IPS-15b (cell line): ENCODE results near the gene FRMD4A.

Source experiments
- H3K27me3 ChIP-seq: one replicate; pipeline ENCODE4 v1.6.1; 2013; ENCODE audit warnings: low read length; ENCODE audit not compliant: control insufficient read depth, insufficient read depth
- H3K36me3 ChIP-seq: one replicate; pipeline ENCODE4 v1.6.1; 2013; ENCODE audit warnings: low read length; ENCODE audit not compliant: control insufficient read depth, insufficient read depth
- H3K4me1 ChIP-seq: one replicate; pipeline ENCODE4 v1.6.1; 2013; ENCODE audit warnings: mild to moderate bottlenecking, low read length; ENCODE audit not compliant: control insufficient read depth, insufficient read depth
- H3K4me3 ChIP-seq: one replicate; pipeline ENCODE4 v1.5.1; 2013; ENCODE audit warnings: low read depth, low read length
- H3K9ac ChIP-seq: one replicate; pipeline ENCODE4 v1.6.1; 2013; ENCODE audit warnings: low read depth, mild to moderate bottlenecking, low read length
- H3K9me3 ChIP-seq: one replicate; pipeline ENCODE4 v1.6.1; 2013; ENCODE audit warnings: mild to moderate bottlenecking, low read length; ENCODE audit not compliant: control insufficient read depth, insufficient read depth

The FRMD4A gene

DNA sequence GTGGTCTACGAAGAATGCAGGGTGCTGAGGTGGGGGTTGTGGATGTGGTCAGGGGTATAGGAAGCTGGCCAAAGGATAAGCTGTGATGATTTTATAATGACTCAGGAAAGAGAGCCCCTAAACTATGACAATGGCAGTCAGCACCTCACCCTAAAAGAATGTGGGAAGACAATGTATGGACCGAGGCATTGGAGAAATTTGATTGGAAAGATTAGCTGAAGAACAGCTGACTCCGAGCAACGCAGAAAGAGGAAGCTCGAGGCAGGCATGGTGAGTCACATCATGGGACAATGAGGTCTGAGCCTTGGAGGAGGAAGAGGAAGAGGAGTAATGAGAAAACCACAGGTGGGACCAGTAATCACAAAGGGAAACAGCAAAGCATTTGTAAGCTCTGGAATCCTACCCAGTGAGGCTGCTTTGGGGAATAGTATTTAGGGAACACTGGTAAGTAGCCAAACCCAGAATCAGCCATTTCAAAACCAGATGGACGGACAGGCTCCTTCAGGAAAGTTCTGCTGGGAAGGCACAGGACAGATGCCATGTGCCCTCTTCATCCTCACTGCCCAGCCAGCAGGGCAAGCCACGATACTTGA is 448.5 kb downstream of the FRMD4A start:
- Histone ChIP-seq H3K4me1 (peaks cover 10% of the 10 kb centered on the region), H3K9ac (no peak overlapping the region)

DNA sequence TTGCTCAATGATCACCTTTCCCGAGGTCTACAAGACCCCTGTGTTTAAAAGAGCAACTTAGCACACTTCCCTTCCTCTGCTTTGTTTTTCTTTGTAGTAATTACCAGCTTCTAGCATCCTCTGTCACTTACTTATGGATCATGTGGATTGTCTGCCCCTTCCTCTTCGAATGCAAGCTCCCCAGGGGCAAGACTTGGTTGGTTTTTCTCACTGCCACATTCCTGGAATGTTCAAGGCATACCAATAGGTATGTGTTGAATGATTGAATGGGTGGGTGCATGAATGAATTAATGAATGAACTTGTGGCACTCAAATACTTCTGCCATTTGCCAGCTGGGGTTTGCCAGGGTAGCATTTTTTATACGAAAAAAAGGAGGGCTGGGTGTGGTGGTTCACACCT is 450.0 kb downstream of the FRMD4A start:
- Histone ChIP-seq H3K9ac (no peak overlapping the region), H3K9me3 (no peaks in the 10 kb centered on the region), H3K4me3 (no peak overlapping the region), H3K27me3 (no peaks in the 10 kb centered on the region), H3K4me1 (peaks cover 10% of the 10 kb centered on the region), H3K36me3 (no peaks in the 10 kb centered on the region)

More for the DNA sequence above, 448.5 kb downstream of the FRMD4A start:
- Histone ChIP-seq H3K27me3 (no peaks in the 10 kb centered on the region), H3K9me3 (no peaks in the 10 kb centered on the region), H3K36me3 (no peaks in the 10 kb centered on the region), H3K4me3 (no peak overlapping the region)

DNA sequence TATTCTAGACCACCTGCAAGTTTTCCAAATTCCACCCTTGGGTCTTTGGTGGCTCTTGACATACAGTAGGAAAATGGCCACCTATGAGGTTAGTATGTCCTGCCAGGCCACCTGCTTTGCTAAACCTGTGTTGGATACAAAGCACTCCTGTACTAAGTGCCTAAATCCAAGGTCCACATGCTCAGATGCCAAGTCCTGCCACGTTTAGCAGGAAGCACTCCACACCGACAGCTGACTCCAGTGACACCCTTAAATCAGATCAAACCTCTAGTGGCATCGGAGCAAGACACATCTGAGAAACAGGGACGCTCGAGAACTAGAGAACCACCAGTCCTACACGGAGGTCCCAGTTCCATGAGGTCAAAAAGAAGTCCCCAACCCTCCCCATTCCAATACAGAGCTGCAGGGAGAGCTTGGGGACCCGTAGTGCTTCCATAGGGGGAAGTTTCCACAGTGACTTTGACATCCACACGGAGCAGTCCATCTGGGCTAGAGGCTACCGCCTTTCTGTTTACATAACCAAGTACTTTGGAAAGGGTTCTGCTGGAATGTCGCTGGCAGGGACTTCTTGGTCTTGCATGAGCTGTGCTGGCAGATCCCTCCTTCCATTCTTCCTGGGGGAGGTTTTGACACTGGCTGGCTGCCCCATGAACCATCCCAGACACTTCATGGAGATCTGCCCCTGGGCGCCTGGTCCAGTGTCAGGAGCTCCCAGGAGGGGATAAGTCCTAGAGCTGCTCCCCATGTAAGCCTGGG is 453.4 kb downstream of the FRMD4A start:
- Histone ChIP-seq H3K36me3 (no peaks in the 10 kb centered on the region), H3K4me1 (peaks cover 8% of the 10 kb centered on the region), H3K4me3 (no peak overlapping the region), H3K27me3 (no peaks in the 10 kb centered on the region), H3K9me3 (no peaks in the 10 kb centered on the region), H3K9ac (no peak overlapping the region)

- Histone ChIP-seq H3K9ac (no peak overlapping the region), H3K4me1 (no peaks in the 10 kb centered on the region), H3K27me3 (no peaks in the 10 kb centered on the region), H3K36me3 (peaks cover 2% of the 10 kb centered on the region), H3K4me3 (no peak overlapping the region), H3K9me3 (no peaks in the 10 kb centered on the region)
Observed at GRCh38 chr10:13873196-13873595, 457.5 kb downstream of the FRMD4A start.

GRCh38 chr10:13872411-13872810 is 458.3 kb downstream of the FRMD4A start:
- peaks cover 2% of the 10 kb centered on the region for H3K36me3 ChIP-seq
- no peak overlapping the region for H3K9ac ChIP-seq
- H3K4me3 ChIP-seq = no peak overlapping the region
- H3K9me3 ChIP-seq = no peaks in the 10 kb centered on the region
- H3K4me1 ChIP-seq = no peaks in the 10 kb centered on the region
- H3K27me3 ChIP-seq = no peaks in the 10 kb centered on the region

DNA sequence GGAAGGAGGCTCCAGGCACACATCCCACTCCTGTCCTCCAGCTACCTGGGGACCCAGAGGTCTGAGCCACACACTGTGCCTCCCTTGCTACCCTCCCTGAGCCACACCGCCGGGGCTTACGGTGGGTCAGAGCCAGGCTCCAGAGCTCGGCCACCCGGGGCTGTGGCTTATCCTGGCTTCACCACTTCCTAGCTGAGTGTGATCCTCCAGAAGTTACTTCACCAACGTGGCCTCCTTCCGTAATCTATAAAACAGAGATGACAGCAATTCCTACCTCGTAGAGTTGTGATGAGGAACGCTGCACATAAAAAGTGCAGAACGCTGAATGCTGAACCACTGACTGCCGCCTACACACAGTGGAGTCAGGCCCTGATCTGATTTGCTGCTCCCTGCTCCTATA is 458.9 kb downstream of the FRMD4A start:
- no peaks in the 10 kb centered on the region for H3K27me3 ChIP-seq
- no peaks in the 10 kb centered on the region for H3K4me1 ChIP-seq
- peaks cover 2% of the 10 kb centered on the region for H3K36me3 ChIP-seq
- H3K9ac ChIP-seq = no peak overlapping the region
- H3K4me3 ChIP-seq = no peak overlapping the region
- no peaks in the 10 kb centered on the region for H3K9me3 ChIP-seq

- no peak overlapping the region for H3K4me3 ChIP-seq
- peaks cover 2% of the 10 kb centered on the region for H3K36me3 ChIP-seq
- H3K4me1 ChIP-seq = no peaks in the 10 kb centered on the region
- no peaks in the 10 kb centered on the region for H3K9me3 ChIP-seq
- no peaks in the 10 kb centered on the region for H3K27me3 ChIP-seq
- no peak overlapping the region for H3K9ac ChIP-seq
Observed at GRCh38 chr10:13871011-13871410, 459.7 kb downstream of the FRMD4A start.

- H3K27me3 ChIP-seq = no peaks in the 10 kb centered on the region
- peaks cover 2% of the 10 kb centered on the region for H3K36me3 ChIP-seq
- no peak overlapping the region for H3K9ac ChIP-seq
Observed at GRCh38 chr10:13869295-13869664, 461.4 kb downstream of the FRMD4A start.

GRCh38 chr10:13868528-13869294 is 462.0 kb downstream of the FRMD4A start:
- Histone ChIP-seq H3K4me1 (no peaks in the 10 kb centered on the region), H3K4me3 (no peak overlapping the region), H3K36me3 (peaks cover 2% of the 10 kb centered on the region), H3K9ac (no peak overlapping the region), H3K27me3 (no peaks in the 10 kb centered on the region), H3K9me3 (no peaks in the 10 kb centered on the region)

More at GRCh38 chr10:13869295-13869664, 461.4 kb downstream of the FRMD4A start:
- Histone ChIP-seq H3K9me3 (no peaks in the 10 kb centered on the region), H3K4me3 (no peak overlapping the region), H3K4me1 (no peaks in the 10 kb centered on the region)

DNA sequence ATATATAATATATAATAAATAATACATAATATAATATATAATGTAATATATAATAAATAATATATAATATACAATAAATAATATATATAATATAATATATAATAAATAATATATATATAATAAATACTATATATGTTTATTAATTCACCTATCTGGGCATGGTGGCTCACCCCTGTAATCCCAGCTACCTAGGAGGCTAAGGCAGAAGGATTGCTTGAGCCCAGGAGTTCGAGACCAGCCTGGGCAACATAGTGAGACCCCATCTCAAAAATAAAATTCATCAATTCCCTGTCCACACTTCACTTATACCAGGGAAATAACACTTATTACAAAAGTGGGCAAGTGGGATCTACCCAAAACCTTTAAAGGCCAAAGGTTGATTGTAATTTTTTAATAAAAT is 462.9 kb downstream of the FRMD4A start:
- Histone ChIP-seq H3K9ac (no peak overlapping the region), H3K36me3 (peaks cover 2% of the 10 kb centered on the region), H3K9me3 (no peaks in the 10 kb centered on the region), H3K27me3 (no peaks in the 10 kb centered on the region), H3K4me1 (no peaks in the 10 kb centered on the region), H3K4me3 (no peak overlapping the region)

DNA sequence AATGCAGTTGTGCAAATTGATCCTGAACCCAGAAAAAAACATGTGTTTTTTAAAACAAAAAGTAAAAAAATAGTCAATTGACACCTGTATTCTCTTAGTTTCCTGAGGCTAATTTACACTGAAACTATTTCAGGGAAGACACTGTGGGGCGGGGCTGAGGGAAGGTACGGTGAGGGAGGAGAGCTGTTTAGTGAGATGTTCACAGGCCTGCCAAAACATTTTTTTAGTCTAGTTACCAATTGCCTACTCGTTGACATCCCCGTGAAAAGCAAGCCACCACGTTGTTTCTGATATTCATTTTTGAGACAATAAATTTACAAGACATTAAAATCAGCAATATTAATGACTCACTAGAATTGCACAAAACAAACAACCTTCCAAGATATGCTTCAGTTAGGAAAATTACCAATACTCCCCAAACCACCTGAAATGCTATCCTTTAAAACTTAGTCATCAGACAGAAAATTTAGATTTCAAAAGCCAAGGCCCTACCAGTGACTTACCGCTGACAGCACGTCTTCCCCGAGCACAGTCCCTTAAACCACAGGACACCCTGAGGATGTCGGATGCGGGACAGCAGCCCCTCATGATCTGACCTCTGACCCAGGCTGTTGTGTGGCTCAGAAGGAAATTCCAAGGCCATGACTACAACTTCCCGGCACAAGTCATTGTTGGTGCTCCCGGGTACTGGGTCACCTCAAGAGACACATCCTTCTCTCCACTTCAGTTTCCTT is 464.8 kb downstream of the FRMD4A start:
- Histone ChIP-seq H3K27me3 (no peaks in the 10 kb centered on the region), H3K9me3 (no peaks in the 10 kb centered on the region), H3K4me3 (no peak overlapping the region), H3K9ac (no peak overlapping the region), H3K4me1 (no peaks in the 10 kb centered on the region), H3K36me3 (peaks cover 2% of the 10 kb centered on the region)
